OCI-LY7 (cell line): ENCODE measurements around the gene PTPRF. TPM values are rescaled to one million over a fixed set of nuclear protein-coding genes. Genes with fewer than 3 reads are reported as not detected.

ENCODE experiments used
- BruUV-seq: library from RNA; stranded (reverse); fragments of 400-500 nt; replicated peaks from 2 replicates; lab custom pipeline; 2021; lab: Mats Ljungman, UMichigan
- CTCF ChIA-PET: fragments of 300-600 bp; sonication (Branson Sonifier 250); formaldehyde crosslinking; loops from one replicate; lab custom pipeline; 2022; ENCODE audit warnings: antibody characterized with exemption; ENCODE audit not compliant: unreplicated experiment; lab: Charles Lee
- POLR2A ChIA-PET: fragments of 300-600 bp; sonication (Branson Sonifier 250); formaldehyde crosslinking; loops from one replicate; lab custom pipeline; 2022; ENCODE audit warnings: antibody characterized with exemption; lab: Charles Lee
- DNase-seq: peaks from one replicate; pipeline ENCODE4 v3.0.0-alpha.2; 2015; ENCODE audit warnings: low spot score
- H2AFZ ChIP-seq: fragments of 200-600 bp; sonication (generic), shearing (Covaris generic); 2 replicates; pipeline ENCODE4 v1.6.1; 2014; ENCODE audit warnings: mild to moderate bottlenecking, antibody characterized with exemption, low read length, moderate library complexity
- H3K27ac ChIP-seq: fragments of 200-600 bp; sonication (generic); 2 replicates; pipeline ENCODE4 v1.5.1; 2014; ENCODE audit warnings: mixed run types, low read depth, mild to moderate bottlenecking, moderate library complexity, low read length, inconsistent platforms; ENCODE audit not compliant: poor library complexity, severe bottlenecking
- H3K36me3 ChIP-seq: fragments of 200-600 bp; sonication (generic); 2 replicates; pipeline ENCODE4 v1.6.1; 2014; ENCODE audit warnings: mild to moderate bottlenecking, antibody characterized with exemption, low read length, moderate library complexity, mixed read lengths; ENCODE audit not compliant: insufficient read depth
- H3K4me1 ChIP-seq: fragments of 200-600 bp; sonication (generic); 2 replicates; pipeline ENCODE4 v1.5.1; 2014; ENCODE audit warnings: mild to moderate bottlenecking, low read length; ENCODE audit not compliant: insufficient read depth, poor library complexity, severe bottlenecking
- H3K4me2 ChIP-seq: fragments of 200-600 bp; sonication (generic); 2 replicates; pipeline ENCODE4 v1.6.1; 2014; ENCODE audit warnings: mild to moderate bottlenecking, low read length
- H3K4me3 ChIP-seq: fragments of 200-600 bp; sonication (generic); 2 replicates; pipeline ENCODE4 v1.5.1; 2014; ENCODE audit warnings: mild to moderate bottlenecking, low read depth, low read length; ENCODE audit not compliant: poor library complexity, severe bottlenecking
- H3K79me2 ChIP-seq: fragments of 200-600 bp; sonication (generic); 2 replicates; pipeline ENCODE4 v1.6.1; 2016; ENCODE audit warnings: low read depth, mild to moderate bottlenecking, low read length, moderate library complexity, mixed read lengths; ENCODE audit not compliant: insufficient read depth
- H3K9me2 ChIP-seq: fragments of 200-600 bp; sonication (generic); 2 replicates; pipeline ENCODE4 v1.6.1; 2016; ENCODE audit warnings: mild to moderate bottlenecking, low read length, mixed read lengths; ENCODE audit not compliant: insufficient read depth
- H3K9me3 ChIP-seq: fragments of 200-600 bp; sonication (generic); 2 replicates; pipeline ENCODE4 v1.6.1; 2014; ENCODE audit warnings: mild to moderate bottlenecking, mixed run types, low read length, mixed read lengths
- H4K20me1 ChIP-seq: fragments of 200-600 bp; sonication (generic); 2 replicates; pipeline ENCODE4 v1.6.1; 2014; ENCODE audit warnings: mild to moderate bottlenecking, antibody characterized with exemption, low read length, moderate library complexity, mixed read lengths; ENCODE audit not compliant: insufficient read depth
- EZH2phosphoT487 ChIP-seq: fragments of 200-600 bp; sonication (generic); IDR thresholded peaks from 2 replicates; pipeline ENCODE4 v1.6.1; 2018; ENCODE audit warnings: low read depth, borderline replicate concordance, mild to moderate bottlenecking, mixed run types, antibody characterized with exemption, low read length, moderate library complexity, mixed read lengths
- intact Hi-C: fragments of 100-400 bp; cut with micrococcal nuclease; formaldehyde crosslinking; loops from one replicate; pipeline ENCODE4 v1.10.0; 2022; ENCODE audit not compliant: unreplicated experiment
- total RNA-seq, 2 experiments: library from RNA; depleted of rRNA in 1 of 2; stranded (reverse); fragments of >200 nt in 1 of 2; shearing (Covaris generic) in 1 of 2; gene quantifications; 2 replicates each; pipeline ENCODE4 v1.2.3, GENCODE V29; 2014 to 2022
- TF ChIP-seq, protein P1 (sequence below): fragments of 200-600 bp; sonication (generic); conservative IDR thresholded peaks from 2 replicates; pipeline ENCODE4 v1.5.1; 2014; ENCODE audit warnings: mild to moderate bottlenecking, antibody characterized with exemption, low read length, moderate library complexity, mixed read lengths

Gene PTPRF
- total RNA-seq, 2 experiments from 2014 or later = 0.06 to 0.48 TPM

DNA sequence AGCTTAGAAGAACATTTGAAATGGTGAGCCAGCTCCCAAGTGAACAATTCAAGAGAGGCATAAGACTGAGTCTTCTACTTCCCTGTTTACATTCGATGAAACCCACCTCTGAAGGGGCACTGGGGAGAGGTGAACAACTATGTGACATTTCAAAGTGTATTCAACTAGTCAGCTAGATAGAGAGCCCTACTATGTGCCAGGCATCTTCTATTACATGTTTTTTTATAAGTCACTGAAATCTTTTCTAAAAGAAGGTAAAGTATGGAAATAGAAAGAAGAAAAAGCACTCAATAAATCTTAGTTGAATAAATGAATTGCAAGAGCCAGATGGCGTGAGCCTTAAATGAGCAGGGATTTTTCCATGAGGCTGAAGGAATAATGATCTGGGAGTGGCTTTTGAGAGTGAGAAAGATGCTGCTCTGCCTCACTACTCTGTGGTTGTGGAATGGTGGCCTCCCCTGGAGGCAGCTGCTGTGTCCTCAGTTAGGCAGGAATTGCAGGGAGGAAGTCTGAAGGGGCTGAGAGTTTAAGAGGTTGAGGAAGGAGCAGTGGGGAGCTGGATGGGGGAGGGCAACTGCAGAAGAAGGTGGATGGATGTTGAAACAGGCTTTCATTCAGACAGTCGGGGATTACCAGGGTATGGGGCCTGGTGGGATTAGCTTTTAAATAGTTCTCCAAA, 10.4 kb upstream of the PTPRF start:
- no peak for TF ChIP-seq EZH2phosphoT487
- TF ChIP-seq, protein P1, sequence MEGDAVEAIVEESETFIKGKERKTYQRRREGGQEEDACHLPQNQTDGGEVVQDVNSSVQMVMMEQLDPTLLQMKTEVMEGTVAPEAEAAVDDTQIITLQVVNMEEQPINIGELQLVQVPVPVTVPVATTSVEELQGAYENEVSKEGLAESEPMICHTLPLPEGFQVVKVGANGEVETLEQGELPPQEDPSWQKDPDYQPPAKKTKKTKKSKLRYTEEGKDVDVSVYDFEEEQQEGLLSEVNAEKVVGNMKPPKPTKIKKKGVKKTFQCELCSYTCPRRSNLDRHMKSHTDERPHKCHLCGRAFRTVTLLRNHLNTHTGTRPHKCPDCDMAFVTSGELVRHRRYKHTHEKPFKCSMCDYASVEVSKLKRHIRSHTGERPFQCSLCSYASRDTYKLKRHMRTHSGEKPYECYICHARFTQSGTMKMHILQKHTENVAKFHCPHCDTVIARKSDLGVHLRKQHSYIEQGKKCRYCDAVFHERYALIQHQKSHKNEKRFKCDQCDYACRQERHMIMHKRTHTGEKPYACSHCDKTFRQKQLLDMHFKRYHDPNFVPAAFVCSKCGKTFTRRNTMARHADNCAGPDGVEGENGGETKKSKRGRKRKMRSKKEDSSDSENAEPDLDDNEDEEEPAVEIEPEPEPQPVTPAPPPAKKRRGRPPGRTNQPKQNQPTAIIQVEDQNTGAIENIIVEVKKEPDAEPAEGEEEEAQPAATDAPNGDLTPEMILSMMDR = no peak
- Histone ChIP-seq H3K36me3 (no peaks in the 10 kb centered on the region), H3K9me3 (no peaks in the 10 kb centered on the region), H3K4me1 (no peaks in the 10 kb centered on the region), H3K4me2 (no peak overlapping the region), H3K9me2 (no peaks in the 10 kb centered on the region), H2AFZ (no peak overlapping the region), H3K27ac (no peak overlapping the region), H3K4me3 (no peak overlapping the region), H3K79me2 (no peaks in the 10 kb centered on the region), H4K20me1 (no peaks in the 10 kb centered on the region)
- ChIA-PET POLR2A (no interaction called here), CTCF (interaction anchor here (1.0 kb wide), 1 partner anchor 34 kb away, joined by 3 read pairs; no protein-coding TSS in a partner anchor)
- intact Hi-C loops = no loop called here
- no peak for DNase-seq
- BruUV-seq = no TSS peak

DNA sequence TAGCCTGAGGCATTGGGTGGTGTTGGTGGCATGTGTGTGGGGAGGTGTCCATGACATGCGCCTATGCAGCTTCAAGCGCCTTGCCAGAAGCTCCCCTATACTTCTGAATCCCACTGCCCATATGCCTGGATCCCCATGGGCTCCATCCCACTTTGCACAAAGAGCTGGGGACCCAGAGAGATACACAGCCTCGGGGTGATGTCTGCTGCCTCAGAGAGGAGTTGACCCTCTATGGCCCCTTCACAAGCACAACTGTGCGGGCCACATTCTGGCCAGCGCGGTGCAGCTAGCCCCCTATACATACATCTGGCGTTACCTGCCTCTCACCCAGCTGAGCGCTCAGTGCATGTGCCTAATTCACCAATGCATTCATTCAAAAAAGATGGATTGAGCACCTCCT, 9.6 kb upstream of the PTPRF start:
- H3K36me3 ChIP-seq = no peaks in the 10 kb centered on the region
- no peak for DNase-seq
- POLR2A ChIA-PET = no interaction called here
- no peak overlapping the region for H3K4me3 ChIP-seq
- no peaks in the 10 kb centered on the region for H3K79me2 ChIP-seq
- no peak overlapping the region for H3K4me2 ChIP-seq
- no peaks in the 10 kb centered on the region for H3K9me2 ChIP-seq
- intact Hi-C loops = no loop called here
- CTCF ChIA-PET = interaction anchor here (0.6 kb wide), 1 partner anchor 95 kb away, joined by 10 read pairs; no protein-coding TSS in a partner anchor
- no peaks in the 10 kb centered on the region for H4K20me1 ChIP-seq
- no peak for TF ChIP-seq EZH2phosphoT487
- TF ChIP-seq, protein P1 = no peak
- no peaks in the 10 kb centered on the region for H3K4me1 ChIP-seq
- H3K9me3 ChIP-seq = no peaks in the 10 kb centered on the region
- H2AFZ ChIP-seq = no peak overlapping the region
- H3K27ac ChIP-seq = no peak overlapping the region
- no TSS peak for BruUV-seq

DNA sequence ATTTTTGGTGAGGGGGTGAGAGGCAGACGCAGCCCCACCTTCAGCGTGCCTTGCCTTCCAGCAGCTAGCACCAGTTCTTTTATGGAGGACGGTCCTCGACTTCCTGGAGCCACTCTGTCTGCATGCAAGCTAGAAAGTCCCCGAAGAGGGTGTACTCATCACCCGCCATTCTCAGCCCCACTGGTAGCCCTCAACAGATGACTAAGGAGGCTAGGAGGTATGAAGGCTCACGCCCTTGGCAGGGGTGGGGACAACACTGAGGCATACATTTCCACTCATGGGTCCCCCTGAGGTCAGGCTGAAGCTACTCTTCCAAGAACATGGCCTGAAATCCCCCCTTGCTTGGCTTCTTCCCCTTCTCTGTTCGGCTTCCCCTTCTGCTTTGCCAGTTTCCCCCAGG, 8.9 kb upstream of the PTPRF start:
- no peaks in the 10 kb centered on the region for H3K79me2 ChIP-seq
- H3K27ac ChIP-seq = no peak overlapping the region
- H3K4me2 ChIP-seq = no peak overlapping the region
- no peaks in the 10 kb centered on the region for H4K20me1 ChIP-seq
- no peaks in the 10 kb centered on the region for H3K9me3 ChIP-seq
- no peaks in the 10 kb centered on the region for H3K36me3 ChIP-seq
- H3K9me2 ChIP-seq = no peaks in the 10 kb centered on the region
- POLR2A ChIA-PET = interaction anchor here (0.6 kb wide), 1 partner anchor 40 kb away, joined by 4 read pairs; no protein-coding TSS in a partner anchor
- H3K4me1 ChIP-seq = no peaks in the 10 kb centered on the region
- intact Hi-C loops = no loop called here
- CTCF ChIA-PET = no interaction called here
- no peak overlapping the region for H3K4me3 ChIP-seq
- BruUV-seq = no TSS peak
- TF ChIP-seq, protein P1 = no peak
- no peak for TF ChIP-seq EZH2phosphoT487
- no peak for DNase-seq
- no peak overlapping the region for H2AFZ ChIP-seq
